ENCODE results near the gene RMC1. TPM values are rescaled to one million over a fixed set of nuclear protein-coding genes. Genes with fewer than 3 reads are reported as not detected.
"Not testable (repeated sequence)": the region's sequence is repeated elsewhere in the genome, so short reads cannot be mapped to it uniquely, and the experiment has no call there.

Gene RMC1
- total RNA-seq, 1 donor = 22.7 TPM

- no peak overlapping the region for H3K4me3 ChIP-seq (ENCODE audit: low read depth, low read length)
- no peak for TF ChIP-seq CTCF (IDR thresholded peaks at IDR 0.05; ENCODE audit: insufficient read depth, low read length)
- peak; percentile 80 for DNase-seq (ENCODE audit: low read depth)
Measured at GRCh38 chr18:23573626-23574431, 70.5 kb downstream of the RMC1 start.

GRCh38 chr18:23574611-23575308 lies 71.4 kb downstream of the RMC1 start:
- no peak for TF ChIP-seq CTCF (IDR thresholded peaks at IDR 0.05; ENCODE audit: insufficient read depth, low read length)

GRCh38 chr18:23575309-23575651 lies 72.0 kb downstream of the RMC1 start:
- no peak overlapping the region for H3K4me3 ChIP-seq (ENCODE audit: low read depth, low read length)
- TF ChIP-seq CTCF (IDR thresholded peaks at IDR 0.05; ENCODE audit: insufficient read depth, low read length) = no peak
- no peak for DNase-seq (ENCODE audit: low read depth)

More at GRCh38 chr18:23574611-23575308, 71.4 kb downstream of the RMC1 start:
- no peak overlapping the region for H3K4me3 ChIP-seq (ENCODE audit: low read depth, low read length)
- DNase-seq (ENCODE audit: low read depth) = no peak

- DNase-seq (ENCODE audit: low read depth); H3K4me3 ChIP-seq (ENCODE audit: low read depth, low read length): not testable (repeated sequence)
Measured at GRCh38 chr18:23577521-23577920, 74.2 kb downstream of the RMC1 start.

GRCh38 chr18:23578067-23578701 lies 74.9 kb downstream of the RMC1 start:
- H3K4me3 ChIP-seq (ENCODE audit: low read depth, low read length) = no peak overlapping the region
- no peak for TF ChIP-seq CTCF (IDR thresholded peaks at IDR 0.05; ENCODE audit: insufficient read depth, low read length)
- DNase-seq (ENCODE audit: low read depth) = no peak

- no peak for TF ChIP-seq CTCF (IDR thresholded peaks at IDR 0.05; ENCODE audit: insufficient read depth, low read length)
- no peak overlapping the region for H3K4me3 ChIP-seq (ENCODE audit: low read depth, low read length)
- peak; percentile 57 for DNase-seq (ENCODE audit: low read depth)
Measured at GRCh38 chr18:23578891-23579653, 75.8 kb downstream of the RMC1 start.

All from fibroblast of the aortic adventitia (primary cell).